IMR-90 (cell line): ENCODE data around the gene DSG3. TPM values are rescaled to one million over a fixed set of nuclear protein-coding genes. Genes with fewer than 3 reads are reported as not detected.

ENCODE experiments used
- ATAC-seq: fragments of 200-7000 bp; cut with Tn5 transposase; 2 replicates; pipeline ENCODE4 v1.9.1; 2020; ENCODE audit warnings: low read depth, mild to moderate bottlenecking, moderate library complexity
- BruUV-seq: library from RNA; stranded (reverse); fragments of 400-500 nt; replicated peaks from 2 replicates; lab custom pipeline; 2021; lab: Mats Ljungman, UMichigan
- CTCF ChIA-PET: fragments of 300-600 bp; formaldehyde crosslinking; extraction: SDS; loops from one replicate; lab custom pipeline; 2021; ENCODE audit warnings: antibody characterized with exemption; lab: Yijun Ruan, JAX
- POLR2A ChIA-PET: fragments of 300-600 bp; sonication (Branson Sonifier 250); formaldehyde crosslinking; loops from one replicate; lab custom pipeline; 2022; ENCODE audit warnings: antibody characterized with exemption; ENCODE audit not compliant: unreplicated experiment; lab: Charles Lee
- DNase-seq: peaks from one replicate; pipeline ENCODE4 v3.0.0; 2013
- H2AFZ ChIP-seq: replicated peaks from 2 replicates; pipeline ENCODE3; 2013; ENCODE audit warnings: low read length, mild to moderate bottlenecking; ENCODE audit not compliant: poor library complexity
- H2AK5ac ChIP-seq: 2 replicates; pipeline ENCODE4 v1.6.1; 2013; ENCODE audit warnings: low read depth, low read length, inconsistent platforms
- H2AK9ac ChIP-seq: replicated peaks from 2 replicates; pipeline ENCODE3; 2013; ENCODE audit warnings: mild to moderate bottlenecking, low read depth, low read length, moderate library complexity; ENCODE audit not compliant: poor library complexity
- H2BK120ac ChIP-seq: 2 replicates; pipeline ENCODE4 v1.6.1; 2013; ENCODE audit warnings: low read depth, low read length, inconsistent platforms
- H2BK15ac ChIP-seq: 3 replicates; pipeline ENCODE4 v1.6.1; 2013; ENCODE audit warnings: low read depth, low read length, inconsistent platforms
- H2BK20ac ChIP-seq: 2 replicates; pipeline ENCODE4 v1.6.1; 2013; ENCODE audit warnings: low read depth, mild to moderate bottlenecking, inconsistent platforms, low read length, moderate library complexity
- H2BK5ac ChIP-seq: 2 replicates; pipeline ENCODE4 v1.6.1; 2013; ENCODE audit warnings: mild to moderate bottlenecking, low read depth, low read length, inconsistent platforms; ENCODE audit not compliant: poor library complexity, severe bottlenecking
- H3K14ac ChIP-seq: replicated peaks from 2 replicates; pipeline ENCODE4 v1.6.1; 2013; ENCODE audit warnings: low read depth, low read length, inconsistent platforms
- H3K18ac ChIP-seq: 2 replicates; pipeline ENCODE4 v1.6.1; 2013; ENCODE audit warnings: low read depth, low read length, control low read depth
- H3K23ac ChIP-seq: 2 replicates; pipeline ENCODE4 v1.6.1; 2013; ENCODE audit warnings: low read depth, low read length, inconsistent platforms
- H3K27ac ChIP-seq: 2 replicates; pipeline ENCODE4 v1.5.1; 2013; ENCODE audit warnings: mild to moderate bottlenecking, control low read depth, low read length; ENCODE audit not compliant: insufficient read depth
- H3K27me3 ChIP-seq: 2 replicates; pipeline ENCODE4 v1.6.1; 2013; ENCODE audit warnings: low read length; ENCODE audit not compliant: control insufficient read depth, insufficient read depth
- H3K36me3 ChIP-seq: 2 replicates; pipeline ENCODE4 v1.6.1; 2013; ENCODE audit warnings: low read length, mixed read lengths; ENCODE audit not compliant: control insufficient read depth, insufficient read depth
- H3K4ac ChIP-seq: 2 replicates; pipeline ENCODE4 v1.6.1; 2013; ENCODE audit warnings: low read depth, low read length, inconsistent platforms
- H3K4me1 ChIP-seq: 2 replicates; pipeline ENCODE4 v1.6.1; 2013; ENCODE audit warnings: low read length, mixed read lengths; ENCODE audit not compliant: control insufficient read depth, insufficient read depth
- H3K4me2 ChIP-seq: 2 replicates; pipeline ENCODE4 v1.6.1; 2013; ENCODE audit warnings: low read depth, mild to moderate bottlenecking, control low read depth, low read length, moderate library complexity
- H3K4me3 ChIP-seq: 2 replicates; pipeline ENCODE4 v1.5.1; 2013; ENCODE audit warnings: low read depth, mild to moderate bottlenecking, control low read depth, low read length, moderate library complexity; ENCODE audit not compliant: insufficient read depth
- H3K56ac ChIP-seq: 2 replicates; pipeline ENCODE4 v1.6.1; 2013; ENCODE audit warnings: low read length, inconsistent platforms; ENCODE audit not compliant: insufficient read depth; ENCODE audit errors: extremely low read depth
- H3K79me1 ChIP-seq, 2 experiments: 2 replicates each; pipeline ENCODE4 v1.6.1; 2013; ENCODE audit warnings: low read length in 2 of 2, inconsistent platforms in 1 of 2, low read depth in 1 of 2
- H3K9ac ChIP-seq: 2 replicates; pipeline ENCODE4 v1.6.1; 2013; ENCODE audit warnings: low read depth, low read length, control low read depth
- H3K9me1 ChIP-seq: 2 replicates; pipeline ENCODE4 v1.6.1; 2013; ENCODE audit warnings: low read length, inconsistent platforms; ENCODE audit not compliant: insufficient read depth
- H3K9me3 ChIP-seq: 2 replicates; pipeline ENCODE4 v1.6.1; 2013; ENCODE audit warnings: low read length; ENCODE audit not compliant: control insufficient read depth, insufficient read depth
- H4K20me1 ChIP-seq: 2 replicates; pipeline ENCODE4 v1.6.1; 2013; ENCODE audit warnings: low read length, inconsistent platforms; ENCODE audit not compliant: insufficient read depth
- H4K5ac ChIP-seq: 2 replicates; pipeline ENCODE4 v1.6.1; 2013; ENCODE audit warnings: mild to moderate bottlenecking, low read depth, low read length, control low read depth
- H4K8ac ChIP-seq, 2 experiments: 2 replicates each; pipeline ENCODE4 v1.6.1; 2013; ENCODE audit warnings: low read depth in 2 of 2, low read length in 2 of 2, control low read depth in 1 of 2, inconsistent platforms in 1 of 2
- H4K91ac ChIP-seq: 2 replicates; pipeline ENCODE4 v1.6.1; 2013; ENCODE audit warnings: low read depth, low read length, inconsistent platforms; ENCODE audit not compliant: insufficient read depth
- BHLHE40 ChIP-seq: fragments of 150-350 bp; IDR thresholded peaks from 2 replicates; pipeline ENCODE4 v1.6.1; 2016; ENCODE audit warnings: mild to moderate bottlenecking, low read depth, low read length
- CEBPB ChIP-seq: IDR thresholded peaks from 2 replicates; pipeline ENCODE4 v1.6.1; 2012; ENCODE audit warnings: low read depth, low read length, improper control_type of control experiment
- CHD1 ChIP-seq: IDR thresholded peaks from 2 replicates; pipeline ENCODE4 v1.6.1; 2012; ENCODE audit warnings: low read depth, low read length, improper control_type of control experiment
- FOS ChIP-seq: fragments of 150-350 bp; IDR thresholded peaks from 2 replicates; pipeline ENCODE4 v1.6.1; 2016; ENCODE audit warnings: low read depth, low read length
- MAFK ChIP-seq: IDR thresholded peaks from 2 replicates; pipeline ENCODE4 v1.6.1; 2012; ENCODE audit warnings: low read depth, low read length, improper control_type of control experiment
- MAZ ChIP-seq: IDR thresholded peaks from 2 replicates; pipeline ENCODE4 v1.6.1; 2012; ENCODE audit warnings: low read depth, mild to moderate bottlenecking, low read length, improper control_type of control experiment, moderate library complexity, borderline replicate concordance
- MXI1 ChIP-seq: IDR thresholded peaks from 2 replicates; pipeline ENCODE4 v1.6.1; 2012; ENCODE audit warnings: low read depth, mild to moderate bottlenecking, low read length, moderate library complexity, borderline replicate concordance
- NFE2L2 ChIP-seq: fragments of 150-350 bp; IDR thresholded peaks from 2 replicates; pipeline ENCODE4 v1.6.1; 2016; ENCODE audit warnings: low read depth, mild to moderate bottlenecking, low read length
- POLR2A ChIP-seq: IDR thresholded peaks from 2 replicates; pipeline ENCODE4 v1.6.1; 2012; ENCODE audit warnings: mild to moderate bottlenecking, low read depth, low read length
- RAD21 ChIP-seq: IDR thresholded peaks from 2 replicates; pipeline ENCODE4 v1.6.1; 2012; ENCODE audit warnings: low read length, improper control_type of control experiment
- RCOR1 ChIP-seq: IDR thresholded peaks from 2 replicates; pipeline ENCODE4 v1.6.1; 2012; ENCODE audit warnings: mild to moderate bottlenecking, low read length, improper control_type of control experiment; ENCODE audit not compliant: insufficient replicate concordance
- RFX5 ChIP-seq: IDR thresholded peaks from 2 replicates; pipeline ENCODE4 v1.8.0; 2012; ENCODE audit warnings: low read depth, mild to moderate bottlenecking, low read length, moderate library complexity
- SMC3 ChIP-seq: fragments of 150-350 bp; IDR thresholded peaks from 2 replicates; pipeline ENCODE4 v1.6.1; 2016; ENCODE audit warnings: low read depth, mild to moderate bottlenecking, antibody characterized with exemption, low read length, moderate library complexity
- dilution Hi-C: fragments of 300-500 bp; cut with HindIII; formaldehyde crosslinking; loops from one replicate; pipeline ENCODE4 v1.14.3; 2018; ENCODE audit warnings: low sequenced_read_pairs; ENCODE audit not compliant: unreplicated experiment
- in situ Hi-C: fragments of 300-500 bp; cut with MboI; formaldehyde crosslinking; loops from 3 replicates; pipeline ENCODE4 v1.14.3; 2019; ENCODE audit warnings: low sequenced_read_pairs, inconsistent platforms, mixed read lengths
- intact Hi-C: fragments of 100-400 bp; cut with micrococcal nuclease; formaldehyde crosslinking; loops from 2 replicates; pipeline ENCODE4 v1.10.0; 2022
- polyA plus RNA-seq, 3 experiments: library from polyadenylated mRNA; depleted of rRNA; stranded (reverse); fragments of >200 nt; gene quantifications; 2 replicates each; pipeline ENCODE4 v1.2.3, GENCODE V29; 2012; ENCODE audit warnings: low replicate concordance in 1 of 3
- total RNA-seq: library from RNA; depleted of rRNA; stranded (reverse); fragments of >200 nt; gene quantifications from 2 replicates; pipeline ENCODE4 v1.2.3, GENCODE V29; 2012
- TF ChIP-seq, protein P1 (sequence below): fragments of 150-350 bp; IDR thresholded peaks from 2 replicates; pipeline ENCODE4 v1.6.1; 2017; ENCODE audit warnings: mild to moderate bottlenecking, antibody characterized with exemption, low read length, low read depth
- TF ChIP-seq, protein P2 (sequence below): fragments of 150-350 bp; IDR thresholded peaks from 2 replicates; pipeline ENCODE4 v1.6.1; 2016; ENCODE audit warnings: low read depth, mild to moderate bottlenecking, low read length, moderate library complexity, borderline replicate concordance
- TF ChIP-seq, protein P3 (sequence below): conservative IDR thresholded peaks from 2 replicates; pipeline ENCODE4 v1.5.1; 2012; ENCODE audit warnings: mild to moderate bottlenecking, low read depth, low read length, improper control_type of control experiment

DSG3 gene
- total and polyA plus RNA-seq, 2 of the 4 experiments (the other 2 are of a cell fraction), result not detected

DNA sequence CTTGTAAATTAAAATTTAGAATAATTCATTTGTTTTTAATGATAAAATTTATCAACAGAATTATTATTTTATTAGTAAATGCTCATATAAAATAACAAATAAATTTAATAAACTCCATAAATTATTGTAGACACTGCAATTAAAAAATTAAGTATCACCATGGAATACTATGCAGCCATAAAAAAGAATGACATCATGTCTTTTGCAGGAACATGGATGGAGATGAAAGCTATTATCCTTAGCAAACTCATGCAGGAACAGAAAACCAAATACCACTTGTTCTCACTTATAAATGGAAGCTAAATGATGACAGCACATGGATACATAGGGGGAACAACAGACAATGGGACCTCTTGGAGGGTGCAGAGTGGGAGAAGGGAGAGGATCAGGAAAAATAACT lies 29.7 kb upstream of the DSG3 start:
- H3K9ac ChIP-seq, result no peak overlapping the region
- no peak overlapping the region for H2BK15ac ChIP-seq
- DNase-seq, result no peak
- in situ Hi-C loops, result no loop called here
- H2BK20ac ChIP-seq, result no peak overlapping the region
- dilution Hi-C loops, result no loop called here
- H3K9me1 ChIP-seq, result no peaks in the 10 kb centered on the region
- no TSS peak for BruUV-seq
- H2BK120ac ChIP-seq, result no peak overlapping the region
- H3K79me1 ChIP-seq, result no peaks in the 10 kb centered on the region
- intact Hi-C loops, result no loop called here
- ChIA-PET CTCF (no interaction called here), POLR2A (no interaction called here)
- H3K4me2 ChIP-seq, result no peak overlapping the region
- H3K4me3 ChIP-seq, result no peak overlapping the region
- no peak overlapping the region for H2AFZ ChIP-seq
- no peaks in the 10 kb centered on the region for H3K36me3 ChIP-seq
- no peak overlapping the region for H2AK9ac ChIP-seq
- H3K27me3 ChIP-seq, result no peaks in the 10 kb centered on the region
- H4K20me1 ChIP-seq, result no peaks in the 10 kb centered on the region
- no peak overlapping the region for H3K4ac ChIP-seq
- H3K4me1 ChIP-seq, result no peaks in the 10 kb centered on the region
- ATAC-seq, result no peak
- no peak overlapping the region for H4K8ac ChIP-seq
- H2AK5ac ChIP-seq, result no peak overlapping the region
- H4K91ac ChIP-seq, result no peak overlapping the region
- no peak overlapping the region for H3K27ac ChIP-seq
- H4K5ac ChIP-seq, result no peak overlapping the region
- no peak overlapping the region for H3K56ac ChIP-seq
- no peak overlapping the region for H3K14ac ChIP-seq
- H2BK5ac ChIP-seq, result no peak overlapping the region
- H3K18ac ChIP-seq, result no peak overlapping the region
- no peak for TF ChIP-seq POLR2A
- TF ChIP-seq RCOR1, result no peak
- no peak for TF ChIP-seq CEBPB
- no peak for TF ChIP-seq BHLHE40
- TF ChIP-seq, protein P1, sequence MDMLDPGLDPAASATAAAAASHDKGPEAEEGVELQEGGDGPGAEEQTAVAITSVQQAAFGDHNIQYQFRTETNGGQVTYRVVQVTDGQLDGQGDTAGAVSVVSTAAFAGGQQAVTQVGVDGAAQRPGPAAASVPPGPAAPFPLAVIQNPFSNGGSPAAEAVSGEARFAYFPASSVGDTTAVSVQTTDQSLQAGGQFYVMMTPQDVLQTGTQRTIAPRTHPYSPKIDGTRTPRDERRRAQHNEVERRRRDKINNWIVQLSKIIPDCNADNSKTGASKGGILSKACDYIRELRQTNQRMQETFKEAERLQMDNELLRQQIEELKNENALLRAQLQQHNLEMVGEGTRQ, result no peak
- TF ChIP-seq FOS, result no peak
- TF ChIP-seq MAZ, result no peak
- no peak for TF ChIP-seq RAD21
- no peak for TF ChIP-seq SMC3
- TF ChIP-seq NFE2L2, result no peak
- TF ChIP-seq, protein P2, sequence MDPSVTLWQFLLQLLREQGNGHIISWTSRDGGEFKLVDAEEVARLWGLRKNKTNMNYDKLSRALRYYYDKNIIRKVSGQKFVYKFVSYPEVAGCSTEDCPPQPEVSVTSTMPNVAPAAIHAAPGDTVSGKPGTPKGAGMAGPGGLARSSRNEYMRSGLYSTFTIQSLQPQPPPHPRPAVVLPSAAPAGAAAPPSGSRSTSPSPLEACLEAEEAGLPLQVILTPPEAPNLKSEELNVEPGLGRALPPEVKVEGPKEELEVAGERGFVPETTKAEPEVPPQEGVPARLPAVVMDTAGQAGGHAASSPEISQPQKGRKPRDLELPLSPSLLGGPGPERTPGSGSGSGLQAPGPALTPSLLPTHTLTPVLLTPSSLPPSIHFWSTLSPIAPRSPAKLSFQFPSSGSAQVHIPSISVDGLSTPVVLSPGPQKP, result no peak
- TF ChIP-seq RFX5, result no peak
- no peak for TF ChIP-seq MXI1
- TF ChIP-seq CHD1, result no peak
- TF ChIP-seq, protein P3, sequence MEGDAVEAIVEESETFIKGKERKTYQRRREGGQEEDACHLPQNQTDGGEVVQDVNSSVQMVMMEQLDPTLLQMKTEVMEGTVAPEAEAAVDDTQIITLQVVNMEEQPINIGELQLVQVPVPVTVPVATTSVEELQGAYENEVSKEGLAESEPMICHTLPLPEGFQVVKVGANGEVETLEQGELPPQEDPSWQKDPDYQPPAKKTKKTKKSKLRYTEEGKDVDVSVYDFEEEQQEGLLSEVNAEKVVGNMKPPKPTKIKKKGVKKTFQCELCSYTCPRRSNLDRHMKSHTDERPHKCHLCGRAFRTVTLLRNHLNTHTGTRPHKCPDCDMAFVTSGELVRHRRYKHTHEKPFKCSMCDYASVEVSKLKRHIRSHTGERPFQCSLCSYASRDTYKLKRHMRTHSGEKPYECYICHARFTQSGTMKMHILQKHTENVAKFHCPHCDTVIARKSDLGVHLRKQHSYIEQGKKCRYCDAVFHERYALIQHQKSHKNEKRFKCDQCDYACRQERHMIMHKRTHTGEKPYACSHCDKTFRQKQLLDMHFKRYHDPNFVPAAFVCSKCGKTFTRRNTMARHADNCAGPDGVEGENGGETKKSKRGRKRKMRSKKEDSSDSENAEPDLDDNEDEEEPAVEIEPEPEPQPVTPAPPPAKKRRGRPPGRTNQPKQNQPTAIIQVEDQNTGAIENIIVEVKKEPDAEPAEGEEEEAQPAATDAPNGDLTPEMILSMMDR, result no peak
- TF ChIP-seq MAFK, result no peak
- H3K23ac ChIP-seq, result no peak overlapping the region
- H3K9me3 ChIP-seq, result peaks cover 3% of the 10 kb centered on the region
